ENCODE measurements around the gene OTOF.

OTOF gene

DNA sequence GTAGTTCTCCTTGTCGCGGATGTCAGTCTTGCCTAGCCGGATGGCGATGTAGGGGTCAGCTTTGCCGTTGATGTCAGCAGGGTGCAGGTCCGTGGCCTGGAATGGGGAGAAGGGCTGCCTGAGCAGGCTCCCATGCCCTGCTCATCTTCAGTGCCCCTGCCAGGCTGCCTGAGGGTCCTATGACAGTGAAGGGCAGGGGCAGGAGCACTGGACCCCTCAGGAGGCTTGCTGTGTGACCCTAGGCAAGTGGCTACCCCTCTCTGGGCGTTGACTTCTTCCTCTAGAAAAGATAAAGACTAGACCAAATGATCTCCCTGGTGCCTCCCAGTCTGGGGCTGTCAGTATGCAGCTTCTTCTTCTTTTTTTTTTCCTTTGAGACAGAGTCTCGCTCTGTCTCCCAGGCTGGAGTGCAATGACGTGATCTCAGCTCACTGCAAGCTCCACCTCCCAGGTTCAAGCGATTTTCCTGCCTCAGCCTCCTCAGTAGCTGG is 11.9 kb downstream of the OTOF start:
- DNase-seq (ENCODE audit: low read depth): no peak
- TF ChIP-seq, protein P1, sequence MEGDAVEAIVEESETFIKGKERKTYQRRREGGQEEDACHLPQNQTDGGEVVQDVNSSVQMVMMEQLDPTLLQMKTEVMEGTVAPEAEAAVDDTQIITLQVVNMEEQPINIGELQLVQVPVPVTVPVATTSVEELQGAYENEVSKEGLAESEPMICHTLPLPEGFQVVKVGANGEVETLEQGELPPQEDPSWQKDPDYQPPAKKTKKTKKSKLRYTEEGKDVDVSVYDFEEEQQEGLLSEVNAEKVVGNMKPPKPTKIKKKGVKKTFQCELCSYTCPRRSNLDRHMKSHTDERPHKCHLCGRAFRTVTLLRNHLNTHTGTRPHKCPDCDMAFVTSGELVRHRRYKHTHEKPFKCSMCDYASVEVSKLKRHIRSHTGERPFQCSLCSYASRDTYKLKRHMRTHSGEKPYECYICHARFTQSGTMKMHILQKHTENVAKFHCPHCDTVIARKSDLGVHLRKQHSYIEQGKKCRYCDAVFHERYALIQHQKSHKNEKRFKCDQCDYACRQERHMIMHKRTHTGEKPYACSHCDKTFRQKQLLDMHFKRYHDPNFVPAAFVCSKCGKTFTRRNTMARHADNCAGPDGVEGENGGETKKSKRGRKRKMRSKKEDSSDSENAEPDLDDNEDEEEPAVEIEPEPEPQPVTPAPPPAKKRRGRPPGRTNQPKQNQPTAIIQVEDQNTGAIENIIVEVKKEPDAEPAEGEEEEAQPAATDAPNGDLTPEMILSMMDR (conservative IDR thresholded peaks at IDR 0.05; ENCODE audit: low read depth, low read length): no peak
- H3K4me3 ChIP-seq (ENCODE audit: low read length): no peak overlapping the region

DNA sequence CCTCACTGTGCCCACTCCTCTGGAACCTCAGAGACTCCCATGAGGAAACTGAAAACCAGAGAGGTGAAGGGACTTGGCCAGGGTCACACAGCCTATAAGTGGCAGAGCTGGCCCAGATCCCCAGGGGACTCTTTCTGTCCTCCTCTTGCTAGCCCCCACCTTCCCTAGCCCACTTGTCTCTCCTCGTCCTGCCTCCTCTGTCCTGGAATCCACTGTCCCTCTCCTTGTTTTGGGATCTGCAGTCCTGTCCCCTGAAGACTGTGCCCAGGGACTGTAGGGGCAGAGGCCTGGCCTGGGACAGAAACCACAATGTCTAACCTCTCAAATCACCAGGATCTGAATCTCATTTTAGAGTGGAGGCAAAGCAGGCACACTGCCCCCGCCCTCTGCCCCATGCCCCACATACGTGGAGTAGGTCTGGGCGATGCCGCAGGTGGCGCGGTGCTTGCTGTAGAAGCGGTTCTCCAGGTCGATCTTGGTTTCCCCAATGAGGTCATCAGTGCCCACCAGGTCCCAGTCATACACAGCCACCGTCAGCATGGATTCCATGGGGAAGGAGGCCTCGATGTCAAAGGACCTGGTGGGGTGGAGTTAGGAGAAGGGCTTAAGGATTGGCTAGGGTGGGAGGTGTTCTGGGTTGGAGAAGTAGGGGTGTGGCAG is 12.5 kb downstream of the OTOF start:
- H3K4me3 ChIP-seq (ENCODE audit: low read length): no peak overlapping the region
- TF ChIP-seq, protein P1 (conservative IDR thresholded peaks at IDR 0.05; ENCODE audit: low read depth, low read length): no peak
- no peak for DNase-seq (ENCODE audit: low read depth)

DNA sequence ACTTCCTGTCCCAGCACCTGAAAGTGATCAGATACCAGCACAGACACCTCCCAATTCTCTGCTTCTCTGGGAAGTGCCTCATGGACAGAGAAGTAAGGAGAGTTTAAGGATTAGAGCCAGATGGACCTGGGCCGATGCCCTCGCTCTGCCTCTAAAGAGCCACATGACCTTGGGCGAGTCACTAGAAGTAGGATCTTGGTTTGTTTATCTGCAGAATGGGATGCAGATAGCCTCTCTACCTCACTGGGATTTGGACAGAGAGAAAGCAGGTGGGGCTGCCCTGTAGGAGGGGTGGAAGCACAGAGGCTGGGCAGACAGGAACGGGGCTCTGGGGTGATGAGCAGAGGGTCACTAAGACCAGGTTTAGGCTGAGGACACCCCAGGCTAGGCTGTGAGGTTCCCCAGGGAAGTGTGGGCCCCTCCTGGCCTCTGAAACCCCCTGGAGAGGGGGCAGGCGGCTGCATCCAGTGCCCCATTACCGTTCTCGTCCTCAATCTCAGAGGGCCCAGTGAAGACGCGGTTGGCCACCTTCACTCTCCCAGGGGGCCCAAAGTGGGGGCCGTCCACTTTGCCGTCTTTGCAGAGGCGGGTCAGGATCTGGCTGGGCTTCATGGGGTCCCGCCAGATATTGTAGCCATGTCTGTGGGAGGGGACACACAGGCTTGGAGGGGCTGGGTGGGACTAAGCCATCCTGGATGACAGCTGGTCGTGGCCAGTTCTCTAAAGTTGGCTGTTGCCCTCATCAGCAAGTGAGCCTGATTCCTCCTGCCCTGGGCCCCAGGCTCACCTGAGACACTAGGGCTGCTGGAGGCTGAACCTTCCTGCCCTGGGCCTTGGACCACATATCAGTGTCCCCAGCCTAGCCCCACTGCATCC is 13.3 kb downstream of the OTOF start:
- no peak overlapping the region for H3K4me3 ChIP-seq (ENCODE audit: low read length)
- TF ChIP-seq, protein P1 (conservative IDR thresholded peaks at IDR 0.05; ENCODE audit: low read depth, low read length): no peak
- no peak for DNase-seq (ENCODE audit: low read depth)

DNA sequence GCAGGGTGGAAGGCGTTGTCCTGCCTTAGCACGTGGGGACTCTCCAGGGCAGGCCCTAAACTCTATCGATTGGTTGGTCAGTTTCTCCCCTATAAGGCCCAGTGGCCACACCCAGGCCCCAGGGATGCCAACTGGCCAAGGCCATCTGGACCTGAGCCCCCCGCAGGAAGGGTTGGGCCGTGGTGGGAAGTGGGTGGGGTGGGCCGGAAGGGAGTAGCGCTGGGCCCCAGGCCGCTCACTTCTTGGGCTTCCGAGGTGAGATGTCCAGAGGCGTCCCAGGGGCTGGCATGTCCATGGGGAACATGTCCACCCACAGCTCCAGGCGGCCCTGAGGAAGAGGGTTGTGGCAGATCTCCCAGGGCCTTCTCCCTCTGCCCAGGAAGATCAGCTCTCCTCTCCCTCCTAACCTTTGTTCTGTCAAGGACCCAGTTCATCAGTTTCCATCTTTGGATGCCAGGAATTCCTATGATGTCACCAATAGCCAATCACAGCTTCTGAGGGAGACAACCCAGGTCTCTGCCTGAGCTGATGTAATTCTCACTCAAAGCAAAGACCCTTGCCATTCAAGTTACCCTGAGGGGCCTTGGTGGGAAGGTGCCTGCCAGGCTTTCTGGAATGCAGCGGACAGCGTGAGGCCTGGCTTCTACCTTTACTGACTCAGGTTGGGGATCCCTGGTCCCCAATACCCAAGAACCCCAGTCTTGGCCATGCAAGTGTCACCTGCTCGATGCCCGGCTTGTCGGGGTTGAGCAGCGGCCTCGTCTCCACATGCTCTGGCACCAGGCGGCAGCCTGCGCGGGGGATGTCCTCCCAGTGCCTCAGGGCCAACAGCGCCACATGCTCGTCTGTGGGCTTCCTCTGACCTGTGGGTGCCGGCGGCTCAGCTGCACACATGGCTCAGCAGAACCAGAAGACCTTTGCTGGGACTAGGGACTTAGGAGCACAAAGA is 14.4 kb downstream of the OTOF start:
- DNase-seq (ENCODE audit: low read depth): no peak
- H3K4me3 ChIP-seq (ENCODE audit: low read length): no peak overlapping the region
- TF ChIP-seq, protein P1 (conservative IDR thresholded peaks at IDR 0.05; ENCODE audit: low read depth, low read length): no peak

DNA sequence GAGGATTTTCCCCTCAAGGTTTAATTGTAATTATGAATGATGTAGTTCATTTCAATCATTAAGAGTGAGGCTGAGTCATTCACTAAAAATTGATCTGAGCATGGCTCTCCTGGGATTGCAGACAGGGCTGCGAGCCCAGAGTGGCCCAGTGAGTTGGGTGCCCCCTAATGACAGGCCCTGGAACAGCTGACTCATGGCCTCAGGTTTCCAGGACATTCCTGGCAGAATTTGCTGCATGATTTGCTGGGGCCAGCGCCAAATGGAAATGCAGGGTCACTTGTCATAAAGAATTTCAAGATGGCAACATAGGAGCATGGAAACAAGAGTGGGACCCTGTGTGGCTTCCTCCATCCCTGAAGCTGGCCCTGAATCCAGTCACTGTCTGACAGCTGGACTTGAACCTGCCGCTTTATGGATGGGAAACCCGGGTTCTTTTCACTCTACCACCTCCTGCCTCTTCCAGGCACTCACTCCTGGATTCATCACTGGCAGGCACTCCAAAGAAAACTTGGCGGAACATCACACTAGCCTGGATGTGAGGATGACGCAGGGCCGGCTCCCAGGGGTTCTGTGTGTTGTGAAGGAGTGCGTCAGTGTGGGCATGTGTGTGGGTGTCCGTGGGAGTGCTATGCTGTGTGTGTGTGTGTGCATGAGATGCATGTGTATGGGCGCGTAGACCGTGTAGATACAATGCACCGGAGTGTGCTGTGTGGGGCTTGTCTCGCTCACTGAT is 15.2 kb downstream of the OTOF start:
- no peak overlapping the region for H3K4me3 ChIP-seq (ENCODE audit: low read length)
- TF ChIP-seq, protein P1 (conservative IDR thresholded peaks at IDR 0.05; ENCODE audit: low read depth, low read length): peak; percentile 85
- DNase-seq (ENCODE audit: low read depth): peak; percentile 35

DNA sequence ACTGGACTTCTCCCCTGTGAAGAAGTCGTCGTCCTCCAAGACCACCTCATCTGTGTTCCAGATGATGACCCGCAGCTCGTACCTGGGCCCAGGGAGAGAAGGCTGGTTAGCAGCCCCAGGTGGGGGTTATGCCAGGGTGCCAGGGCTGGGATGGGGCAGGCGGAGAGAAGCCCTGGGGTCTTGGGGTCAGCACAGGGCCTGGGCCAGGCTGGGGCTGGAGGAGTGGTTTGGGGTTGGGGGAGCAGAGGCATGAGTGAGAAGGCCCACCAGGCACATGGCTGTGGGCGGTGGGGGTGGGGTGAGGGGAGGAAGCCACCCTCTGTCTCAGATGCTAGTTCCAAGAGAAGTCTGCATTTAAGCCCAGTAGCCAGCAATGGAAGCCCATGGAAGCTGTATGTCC is 15.8 kb downstream of the OTOF start:
- TF ChIP-seq, protein P1 (conservative IDR thresholded peaks at IDR 0.05; ENCODE audit: low read depth, low read length): no peak
- H3K4me3 ChIP-seq (ENCODE audit: low read length): no peak overlapping the region
- no peak for DNase-seq (ENCODE audit: low read depth)

Measured in retinal pigment epithelial cell (primary cell).